ENCODE data around the gene CTXN1. TPM values are rescaled to one million over a fixed set of nuclear protein-coding genes. Genes with fewer than 3 reads are reported as not detected.

The CTXN1 gene
- total RNA-seq = 8.2 TPM in 1 of 2 replicates, not detected in the other

GRCh38 chr19:7926021-7926726, at the start of gene CTXN1:
Gene CTXN1, minus strand, starts transcription at chr19:7926135. Its CDS starts 597 bp downstream, at chr19:7925538.

GRCh38 chr19:7943444-7944176, 17.7 kb upstream of the CTXN1 start, which contains the start of gene TIMM44:
Gene TIMM44, minus strand, starts transcription at chr19:7943666. Its CDS starts 15 bp downstream, at chr19:7943651.

GRCh38 chr19:7919610-7920518, 6.1 kb downstream of the CTXN1 start, which contains the start of gene SNAPC2:
Gene SNAPC2, plus strand, starts transcription at chr19:7920338. Its CDS starts 29 bp downstream, at chr19:7920367.

GRCh38 chr19:7914598-7915045, 11.3 kb downstream of the CTXN1 start, which contains the start of gene TGFBR3L:
Gene TGFBR3L, plus strand, starts transcription at chr19:7914830.

GRCh38 chr19:7903244-7904073, 22.5 kb downstream of the CTXN1 start, which contains the start of gene MAP2K7:
Gene MAP2K7, plus strand, starts transcription at chr19:7903877. Its CDS starts 68 bp downstream, at chr19:7903945.

GRCh38 chr19:7888145-7888825, 37.6 kb downstream of the CTXN1 start, which contains the start of gene LRRC8E:
Gene LRRC8E, plus strand, starts transcription at chr19:7888510. Its CDS starts 7,094 bp downstream, at chr19:7895604.

Other genes starting within 250 kb of the CTXN1 start
- gene MCEMP1, start 249.0 kb downstream of the CTXN1 start, total RNA-seq = not detected in 2 replicates
- gene TRAPPC5, start 245.3 kb downstream of the CTXN1 start, total RNA-seq = 74.0 and 75.9 TPM in 2 replicates
- gene FCER2, start 224.0 kb downstream of the CTXN1 start, total RNA-seq = not detected in 2 replicates
- gene CLEC4G, start 194.0 kb downstream of the CTXN1 start, total RNA-seq = not detected in 2 replicates
- gene CD209, start 178.6 kb downstream of the CTXN1 start, total RNA-seq = not detected in 2 replicates
- gene CLEC4M, start 162.9 kb downstream of the CTXN1 start, total RNA-seq = not detected in 2 replicates
- gene EVI5L, start 95.9 kb downstream of the CTXN1 start, total RNA-seq = 12.0 and 12.1 TPM in 2 replicates
- under 0.01 TPM in 1 of 2 replicates, not detected in the other for gene PRR36, start 51.7 kb downstream of the CTXN1 start, total RNA-seq
- 8.3 and 19.0 TPM in 2 replicates for gene LRRC8E, start 37.6 kb downstream of the CTXN1 start, total RNA-seq
- gene MAP2K7, start 22.3 kb downstream of the CTXN1 start, total RNA-seq = 11.3 and 11.5 TPM in 2 replicates
- gene TGFBR3L, start 11.3 kb downstream of the CTXN1 start, total RNA-seq = 4.3 and 5.5 TPM in 2 replicates
- gene SNAPC2, start 5.8 kb downstream of the CTXN1 start, total RNA-seq = 10.1 and 20.7 TPM in 2 replicates
- gene TIMM44, start 17.5 kb upstream of the CTXN1 start, total RNA-seq = 71.8 and 84.6 TPM in 2 replicates
- 31.6 and 39.9 TPM in 2 replicates for gene ELAVL1, start 79.5 kb upstream of the CTXN1 start, total RNA-seq
- gene CCL25, start 126.6 kb upstream of the CTXN1 start, total RNA-seq = not detected in 2 replicates
- gene FBN3, start 223.5 kb upstream of the CTXN1 start, total RNA-seq = not detected in 2 replicates